Liver (tissue), 9 donors: ENCODE measurements around the gene CCSER2. TPM values are rescaled to one million over a fixed set of nuclear protein-coding genes. Genes with fewer than 3 reads are reported as not detected.

Source experiments
- DNase-seq: peaks from one replicate; pipeline ENCODE4 v3.0.0-alpha.2; 2017; ENCODE audit warnings: low spot score
- H3K27ac ChIP-seq, 2 donors: one replicate each; pipeline ENCODE4 v1.7.0; 2013; ENCODE audit warnings: inconsistent platforms in 2 of 2, low read length in 2 of 2, control low read depth in 1 of 2, low read depth in 1 of 2, mild to moderate bottlenecking in 1 of 2
- H3K27me3 ChIP-seq, 4 donors: one replicate each; pipeline versions ENCODE4 v1.6.1 to v1.7.0; 2013; ENCODE audit warnings: low read length in 3 of 4, inconsistent platforms in 1 of 4, mild to moderate bottlenecking in 1 of 4, moderate library complexity in 1 of 4; ENCODE audit not compliant: control insufficient read depth in 4 of 4, insufficient read depth in 4 of 4
- H3K36me3 ChIP-seq, 4 donors: one replicate each; pipeline versions ENCODE4 v1.6.1 to v1.7.0; 2013; ENCODE audit warnings: low read length in 3 of 4, mild to moderate bottlenecking in 3 of 4, low read depth in 1 of 4, moderate library complexity in 1 of 4; ENCODE audit not compliant: control insufficient read depth in 4 of 4, insufficient read depth in 3 of 4
- H3K4me1 ChIP-seq, 4 donors: one replicate each; pipeline versions ENCODE4 v1.6.1 to v1.7.0; 2013; ENCODE audit warnings: low read length in 3 of 4, mild to moderate bottlenecking in 3 of 4, moderate library complexity in 1 of 4; ENCODE audit not compliant: control insufficient read depth in 4 of 4, insufficient read depth in 4 of 4
- H3K4me3 ChIP-seq, 3 donors: one replicate each; pipeline versions ENCODE4 v1.6.1 to v1.7.0; 2013; ENCODE audit warnings: low read length in 3 of 3, control low read depth in 1 of 3, low read depth in 1 of 3, mild to moderate bottlenecking in 1 of 3
- H3K9ac ChIP-seq, 2 donors: one replicate each; pipeline ENCODE4 v1.7.0; 2013; ENCODE audit warnings: low read length in 2 of 2, mild to moderate bottlenecking in 2 of 2, moderate library complexity in 2 of 2, control low read depth in 1 of 2, low read depth in 1 of 2
- H3K9me3 ChIP-seq, 4 donors: one replicate each; pipeline versions ENCODE4 v1.6.1 to v1.7.0; 2013; ENCODE audit warnings: low read length in 3 of 4; ENCODE audit not compliant: control insufficient read depth in 4 of 4
- EGR1 ChIP-seq, 2 donors: IDR thresholded peaks; 2 replicates each; pipeline ENCODE4 v1.6.1; 2016 to 2018; ENCODE audit warnings: antibody characterized with exemption in 2 of 2, low read depth in 2 of 2
- FOXA1 ChIP-seq: IDR thresholded peaks from 2 replicates; pipeline ENCODE4 v1.6.1; 2016; ENCODE audit warnings: antibody characterized with exemption
- FOXA2 ChIP-seq: IDR thresholded peaks from 2 replicates; pipeline ENCODE4 v1.6.1; 2016; ENCODE audit warnings: antibody characterized with exemption
- GABPA ChIP-seq, 2 donors: IDR thresholded peaks in 1 of 2; conservative IDR thresholded peaks in 1 of 2; 2 replicates each; pipeline ENCODE4 v1.6.1; 2016; ENCODE audit warnings: antibody characterized with exemption in 2 of 2, mild to moderate bottlenecking in 1 of 2, moderate library complexity in 1 of 2
- JUND ChIP-seq, 2 donors: IDR thresholded peaks; 2 replicates each; pipeline ENCODE4 v1.6.1; 2016; ENCODE audit warnings: antibody characterized with exemption in 2 of 2
- NR2F2 ChIP-seq: IDR thresholded peaks from 2 replicates; pipeline ENCODE4 v1.6.1; 2016; ENCODE audit warnings: antibody characterized with exemption
- RAD21 ChIP-seq, 2 donors: IDR thresholded peaks; 2 replicates each; pipeline ENCODE4 v1.6.1; 2016; ENCODE audit warnings: antibody characterized with exemption in 2 of 2, mild to moderate bottlenecking in 2 of 2
- RXRA ChIP-seq, 2 donors: IDR thresholded peaks; 2 replicates each; pipeline ENCODE4 v1.6.1; 2017 to 2018; ENCODE audit warnings: antibody characterized with exemption in 2 of 2, mild to moderate bottlenecking in 1 of 2
- SP1 ChIP-seq: IDR thresholded peaks from 2 replicates; pipeline ENCODE4 v1.6.1; 2018; ENCODE audit warnings: antibody characterized with exemption, mild to moderate bottlenecking
- TAF1 ChIP-seq: conservative IDR thresholded peaks from 2 replicates; pipeline ENCODE4 v1.6.1; 2016; ENCODE audit warnings: antibody characterized with exemption, mild to moderate bottlenecking
- YY1 ChIP-seq: IDR thresholded peaks from 2 replicates; pipeline ENCODE4 v1.6.1; 2016; ENCODE audit warnings: antibody characterized with exemption, mild to moderate bottlenecking
- WGBS: extraction: QIAGEN DNeasy Blood & Tissue Kit; methylation state at CpG from one replicate; pipeline ENCODE4 v1.1.7; 2013; 5-methylcytosine and 5-hydroxymethylcytosine counted together
- polyA plus RNA-seq, 2 donors: library from polyadenylated mRNA; stranded (reverse) in 1 of 2; unstranded in 1 of 2; fragments of 200-250 nt in 1 of 2; fragments of >200 nt in 1 of 2; fragmentation: Nextera tagmentation in 1 of 2; extraction: Ambion mirVana in 1 of 2; gene quantifications; one replicate each; pipeline versions ENCODE4 v1.2.1 to v1.2.3, GENCODE V29; 2013 to 2015
- total RNA-seq, 2 donors: library from RNA; depleted of rRNA; stranded (reverse); fragments of >200 nt; gene quantifications; one replicate each; pipeline ENCODE4 v1.2.3, GENCODE V29; 2014
- TF ChIP-seq, protein P1 (sequence below): IDR thresholded peaks from 2 replicates; pipeline ENCODE4 v1.6.1; 2016; ENCODE audit warnings: antibody characterized with exemption
- TF ChIP-seq, protein P2 (sequence below): IDR thresholded peaks from 2 replicates; pipeline ENCODE4 v1.6.1; 2016; ENCODE audit warnings: antibody characterized with exemption
- TF ChIP-seq, protein P3 (sequence below): fragments of 150-350 bp; IDR thresholded peaks from 2 replicates; pipeline ENCODE4 v1.5.1; 2017; ENCODE audit warnings: improper control_type of control experiment, low read depth, low read length; ENCODE audit not compliant: missing input control
- TF ChIP-seq, protein P4 (sequence below): IDR thresholded peaks from 2 replicates; pipeline ENCODE4 v1.6.1; 2016; ENCODE audit warnings: antibody characterized with exemption
- TF ChIP-seq, protein P5 (sequence below): IDR thresholded peaks from 2 replicates; pipeline ENCODE4 v1.6.1; 2016; ENCODE audit warnings: antibody characterized with exemption, mild to moderate bottlenecking
- donor health status: healthy.
- donor health status: healthy.
- donor health status: healthy.
- donor health status: healthy.
- donor health status: healthy.

Gene CCSER2
- total and polyA plus RNA-seq, 4 donors, result 5.6 to 18.2 (median 12.1) TPM

DNA sequence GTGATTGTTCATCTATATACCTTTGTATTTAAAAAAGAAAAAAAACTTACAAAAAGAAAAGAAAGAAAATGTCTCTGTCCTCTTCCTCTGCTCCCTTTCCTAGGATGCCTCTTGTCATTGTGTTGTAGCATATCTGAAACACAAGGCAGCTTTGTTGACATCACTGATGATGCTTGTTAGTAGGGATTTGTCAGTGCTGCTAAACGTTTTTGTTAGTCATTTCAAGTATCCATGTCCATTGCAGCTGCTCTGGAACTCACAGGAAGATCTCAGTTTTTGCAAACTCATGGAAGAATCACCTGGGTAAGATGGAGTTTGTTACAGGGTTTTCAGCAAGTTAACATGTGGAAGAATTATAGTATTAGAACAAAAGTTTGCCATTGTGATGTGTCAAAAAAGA is 123.6 kb downstream of the CCSER2 start:
- no peak overlapping the region for H3K4me3 ChIP-seq
- 37% methylated on average over 1 of the region's 1 CpG for whole genome bisulfite sequencing

DNA sequence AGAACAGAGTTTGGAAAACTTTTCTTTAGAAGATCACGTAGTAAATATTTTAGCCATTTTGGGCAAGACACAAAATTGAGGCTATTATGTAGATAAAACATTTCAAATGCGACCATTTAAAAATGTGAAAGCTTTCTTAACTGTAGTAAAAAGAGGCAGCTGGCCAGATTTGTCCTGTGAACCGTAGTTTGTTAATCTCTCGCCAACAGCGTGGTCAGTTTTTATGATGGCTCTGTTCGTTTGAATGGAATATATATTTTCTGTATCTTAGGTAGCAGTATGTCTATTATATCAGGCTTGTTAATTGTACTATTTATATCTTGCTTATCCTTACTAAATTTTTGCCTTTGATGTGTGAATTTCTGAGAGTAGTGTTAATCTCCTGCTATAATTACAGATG is 124.9 kb downstream of the CCSER2 start:
- 96% methylated on average over 6 of the region's 6 CpGs for WGBS
- Histone ChIP-seq H3K27ac (no peak overlapping the region), H3K36me3 (peaks cover 0 to 9% (median 0%) of the 10 kb centered on the region in 4 donors), H3K4me3 (no peak overlapping the region), H3K9ac (no peak overlapping the region), H3K9me3 (no peaks in the 10 kb centered on the region), H3K27me3 (no peaks in the 10 kb centered on the region), H3K4me1 (no peaks in the 10 kb centered on the region)
- DNase-seq, result no peak
- TF ChIP-seq EGR1 (IDR thresholded peaks at IDR 0.05; ENCODE audit: low read depth in 2 of 2) (no peak), YY1 (no peak), TAF1 (no peak), GABPA (IDR thresholded peaks at IDR 0.05 in 1 of 2, conservative IDR thresholded peaks at IDR 0.05 in 1 of 2) (no peak), RXRA (IDR thresholded peaks at IDR 0.05) (no peak), FOXA2 (no peak), NR2F2 (no peak), JUND (IDR thresholded peaks at IDR 0.05) (no peak), SP1 (no peak), RAD21 (IDR thresholded peaks at IDR 0.05) (no peak)
- TF ChIP-seq, protein P1, sequence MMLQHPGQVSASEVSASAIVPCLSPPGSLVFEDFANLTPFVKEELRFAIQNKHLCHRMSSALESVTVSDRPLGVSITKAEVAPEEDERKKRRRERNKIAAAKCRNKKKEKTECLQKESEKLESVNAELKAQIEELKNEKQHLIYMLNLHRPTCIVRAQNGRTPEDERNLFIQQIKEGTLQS, result no peak
- TF ChIP-seq, protein P2, sequence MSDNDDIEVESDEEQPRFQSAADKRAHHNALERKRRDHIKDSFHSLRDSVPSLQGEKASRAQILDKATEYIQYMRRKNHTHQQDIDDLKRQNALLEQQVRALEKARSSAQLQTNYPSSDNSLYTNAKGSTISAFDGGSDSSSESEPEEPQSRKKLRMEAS, result no peak
- TF ChIP-seq, protein P3, sequence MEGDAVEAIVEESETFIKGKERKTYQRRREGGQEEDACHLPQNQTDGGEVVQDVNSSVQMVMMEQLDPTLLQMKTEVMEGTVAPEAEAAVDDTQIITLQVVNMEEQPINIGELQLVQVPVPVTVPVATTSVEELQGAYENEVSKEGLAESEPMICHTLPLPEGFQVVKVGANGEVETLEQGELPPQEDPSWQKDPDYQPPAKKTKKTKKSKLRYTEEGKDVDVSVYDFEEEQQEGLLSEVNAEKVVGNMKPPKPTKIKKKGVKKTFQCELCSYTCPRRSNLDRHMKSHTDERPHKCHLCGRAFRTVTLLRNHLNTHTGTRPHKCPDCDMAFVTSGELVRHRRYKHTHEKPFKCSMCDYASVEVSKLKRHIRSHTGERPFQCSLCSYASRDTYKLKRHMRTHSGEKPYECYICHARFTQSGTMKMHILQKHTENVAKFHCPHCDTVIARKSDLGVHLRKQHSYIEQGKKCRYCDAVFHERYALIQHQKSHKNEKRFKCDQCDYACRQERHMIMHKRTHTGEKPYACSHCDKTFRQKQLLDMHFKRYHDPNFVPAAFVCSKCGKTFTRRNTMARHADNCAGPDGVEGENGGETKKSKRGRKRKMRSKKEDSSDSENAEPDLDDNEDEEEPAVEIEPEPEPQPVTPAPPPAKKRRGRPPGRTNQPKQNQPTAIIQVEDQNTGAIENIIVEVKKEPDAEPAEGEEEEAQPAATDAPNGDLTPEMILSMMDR, result no peak
- TF ChIP-seq, protein P4, sequence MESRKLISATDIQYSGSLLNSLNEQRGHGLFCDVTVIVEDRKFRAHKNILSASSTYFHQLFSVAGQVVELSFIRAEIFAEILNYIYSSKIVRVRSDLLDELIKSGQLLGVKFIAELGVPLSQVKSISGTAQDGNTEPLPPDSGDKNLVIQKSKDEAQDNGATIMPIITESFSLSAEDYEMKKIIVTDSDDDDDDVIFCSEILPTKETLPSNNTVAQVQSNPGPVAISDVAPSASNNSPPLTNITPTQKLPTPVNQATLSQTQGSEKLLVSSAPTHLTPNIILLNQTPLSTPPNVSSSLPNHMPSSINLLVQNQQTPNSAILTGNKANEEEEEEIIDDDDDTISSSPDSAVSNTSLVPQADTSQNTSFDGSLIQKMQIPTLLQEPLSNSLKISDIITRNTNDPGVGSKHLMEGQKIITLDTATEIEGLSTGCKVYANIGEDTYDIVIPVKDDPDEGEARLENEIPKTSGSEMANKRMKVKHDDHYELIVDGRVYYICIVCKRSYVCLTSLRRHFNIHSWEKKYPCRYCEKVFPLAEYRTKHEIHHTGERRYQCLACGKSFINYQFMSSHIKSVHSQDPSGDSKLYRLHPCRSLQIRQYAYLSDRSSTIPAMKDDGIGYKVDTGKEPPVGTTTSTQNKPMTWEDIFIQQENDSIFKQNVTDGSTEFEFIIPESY, result no peak

More for the DNA sequence above, 123.6 kb downstream of the CCSER2 start:
- peaks cover 0 to 10% (median 0%) of the 10 kb centered on the region in 4 donors for H3K36me3 ChIP-seq
- DNase-seq, result no peak
- no peaks in the 10 kb centered on the region for H3K4me1 ChIP-seq
- H3K27ac ChIP-seq, result no peak overlapping the region
- no peaks in the 10 kb centered on the region for H3K27me3 ChIP-seq
- no peaks in the 10 kb centered on the region for H3K9me3 ChIP-seq
- TF ChIP-seq FOXA1 (no peak), JUND (IDR thresholded peaks at IDR 0.05) (no peak), YY1 (no peak)
- TF ChIP-seq, protein P5, sequence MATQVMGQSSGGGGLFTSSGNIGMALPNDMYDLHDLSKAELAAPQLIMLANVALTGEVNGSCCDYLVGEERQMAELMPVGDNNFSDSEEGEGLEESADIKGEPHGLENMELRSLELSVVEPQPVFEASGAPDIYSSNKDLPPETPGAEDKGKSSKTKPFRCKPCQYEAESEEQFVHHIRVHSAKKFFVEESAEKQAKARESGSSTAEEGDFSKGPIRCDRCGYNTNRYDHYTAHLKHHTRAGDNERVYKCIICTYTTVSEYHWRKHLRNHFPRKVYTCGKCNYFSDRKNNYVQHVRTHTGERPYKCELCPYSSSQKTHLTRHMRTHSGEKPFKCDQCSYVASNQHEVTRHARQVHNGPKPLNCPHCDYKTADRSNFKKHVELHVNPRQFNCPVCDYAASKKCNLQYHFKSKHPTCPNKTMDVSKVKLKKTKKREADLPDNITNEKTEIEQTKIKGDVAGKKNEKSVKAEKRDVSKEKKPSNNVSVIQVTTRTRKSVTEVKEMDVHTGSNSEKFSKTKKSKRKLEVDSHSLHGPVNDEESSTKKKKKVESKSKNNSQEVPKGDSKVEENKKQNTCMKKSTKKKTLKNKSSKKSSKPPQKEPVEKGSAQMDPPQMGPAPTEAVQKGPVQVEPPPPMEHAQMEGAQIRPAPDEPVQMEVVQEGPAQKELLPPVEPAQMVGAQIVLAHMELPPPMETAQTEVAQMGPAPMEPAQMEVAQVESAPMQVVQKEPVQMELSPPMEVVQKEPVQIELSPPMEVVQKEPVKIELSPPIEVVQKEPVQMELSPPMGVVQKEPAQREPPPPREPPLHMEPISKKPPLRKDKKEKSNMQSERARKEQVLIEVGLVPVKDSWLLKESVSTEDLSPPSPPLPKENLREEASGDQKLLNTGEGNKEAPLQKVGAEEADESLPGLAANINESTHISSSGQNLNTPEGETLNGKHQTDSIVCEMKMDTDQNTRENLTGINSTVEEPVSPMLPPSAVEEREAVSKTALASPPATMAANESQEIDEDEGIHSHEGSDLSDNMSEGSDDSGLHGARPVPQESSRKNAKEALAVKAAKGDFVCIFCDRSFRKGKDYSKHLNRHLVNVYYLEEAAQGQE, result no peak
- TF ChIP-seq, protein P4, result no peak
- TF ChIP-seq, protein P3, result no peak
- no peak overlapping the region for H3K9ac ChIP-seq
